Stimulated activated CD4-positive, alpha-beta T cell treated with anti-CD3 and anti-CD28 coated beads, TNF-alpha, amount 100 ng/mL, for 48 hours (primary cell): ENCODE results near the gene TNFRSF9.
A peak's percentile ranks its signal among the peaks of the same experiment; 100 is the strongest.
"Not testable (repeated sequence)": the region's sequence is repeated elsewhere in the genome, so short reads cannot be mapped to it uniquely, and the experiment has no call there.

ENCODE experiments used
- DNase-seq, 3 donors: peaks; one replicate each; pipeline ENCODE4 v3.0.0-alpha.2; 2020; ENCODE audit warnings: low read depth in 3 of 3

TNFRSF9 gene

DNA sequence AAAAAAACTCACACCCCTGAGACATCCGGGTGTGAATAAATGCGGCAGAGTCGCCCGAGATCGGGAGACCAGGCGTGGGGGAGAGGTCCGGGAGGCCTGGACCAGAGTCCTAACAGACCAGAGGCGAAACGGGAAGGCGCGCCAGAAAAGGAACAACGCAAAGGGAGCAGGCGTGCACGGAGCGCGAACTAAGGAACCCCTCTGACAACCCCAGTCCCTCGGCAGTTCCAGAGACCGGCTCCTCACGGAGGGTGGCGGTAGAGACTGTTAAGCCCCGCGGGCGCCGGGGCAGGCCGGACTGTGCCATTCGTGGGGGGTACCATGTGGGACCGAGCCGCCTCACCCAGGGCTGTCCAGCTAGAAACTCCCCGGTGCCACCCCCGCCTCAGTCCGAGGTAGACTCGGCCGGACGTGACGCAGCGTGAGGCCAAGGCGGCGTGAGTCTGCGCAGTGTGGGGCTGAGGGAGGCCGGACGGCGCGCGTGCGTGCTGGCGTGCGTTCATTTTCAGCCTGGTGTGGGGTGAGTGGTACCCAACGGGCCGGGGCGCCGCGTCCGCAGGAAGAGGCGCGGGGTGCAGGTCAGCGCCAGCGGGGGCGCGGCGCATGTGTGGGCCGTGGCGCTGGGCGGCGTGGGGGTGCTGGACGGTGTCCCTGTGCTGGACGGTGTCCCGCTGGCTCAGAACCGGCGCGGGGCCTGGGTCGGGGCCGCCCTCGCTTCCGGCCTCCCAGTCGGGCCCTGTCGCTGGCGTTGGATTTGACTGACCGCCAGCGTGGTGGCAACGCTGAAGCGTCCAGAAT is 20.8 kb upstream of the TNFRSF9 start, which contains the start of gene PARK7:
Gene PARK7 (plus strand): TSS at position 496 of the 798 bp plus-strand sequence. CDS start 1,075 bp downstream, outside the sequence.
- peak; percentile 99 to 100 (median 99) for DNase-seq

DNA sequence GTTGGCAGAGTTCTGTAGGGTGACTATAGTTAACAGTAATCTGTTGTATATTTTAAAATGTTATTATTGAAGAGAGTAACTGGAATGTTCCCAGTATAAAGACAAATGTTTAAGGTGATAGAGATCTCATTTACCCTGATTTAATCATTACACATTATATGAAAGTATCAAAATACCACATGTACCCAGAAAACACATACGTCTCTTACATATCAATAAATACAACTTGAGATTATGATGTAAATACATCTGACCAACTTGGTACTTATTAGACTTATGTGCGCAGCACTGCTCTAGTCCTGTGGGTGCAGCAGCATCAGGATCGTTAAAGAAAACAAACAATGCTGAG is 20.2 kb upstream of the TNFRSF9 start:
- DNase-seq, result no peak

DNA sequence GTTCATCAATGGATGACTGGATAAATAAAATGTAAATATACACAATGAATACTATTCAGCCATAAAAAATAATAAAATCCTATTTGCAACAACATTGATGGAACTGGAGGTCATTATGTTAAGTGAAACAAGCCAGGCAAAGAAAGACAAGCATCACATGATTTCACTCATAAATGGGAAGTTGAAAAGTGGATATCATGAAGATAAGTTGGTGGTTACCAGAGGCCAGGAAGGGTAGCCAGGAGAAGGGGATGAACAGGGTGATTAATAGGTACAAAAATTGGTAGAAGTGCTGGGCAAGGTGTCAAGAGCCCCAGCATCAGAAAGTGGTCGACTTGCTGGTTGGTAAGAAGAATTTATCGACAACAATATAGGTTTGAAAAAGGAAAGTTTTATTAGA is 19.5 kb upstream of the TNFRSF9 start:
- DNase-seq, result no peak

DNA sequence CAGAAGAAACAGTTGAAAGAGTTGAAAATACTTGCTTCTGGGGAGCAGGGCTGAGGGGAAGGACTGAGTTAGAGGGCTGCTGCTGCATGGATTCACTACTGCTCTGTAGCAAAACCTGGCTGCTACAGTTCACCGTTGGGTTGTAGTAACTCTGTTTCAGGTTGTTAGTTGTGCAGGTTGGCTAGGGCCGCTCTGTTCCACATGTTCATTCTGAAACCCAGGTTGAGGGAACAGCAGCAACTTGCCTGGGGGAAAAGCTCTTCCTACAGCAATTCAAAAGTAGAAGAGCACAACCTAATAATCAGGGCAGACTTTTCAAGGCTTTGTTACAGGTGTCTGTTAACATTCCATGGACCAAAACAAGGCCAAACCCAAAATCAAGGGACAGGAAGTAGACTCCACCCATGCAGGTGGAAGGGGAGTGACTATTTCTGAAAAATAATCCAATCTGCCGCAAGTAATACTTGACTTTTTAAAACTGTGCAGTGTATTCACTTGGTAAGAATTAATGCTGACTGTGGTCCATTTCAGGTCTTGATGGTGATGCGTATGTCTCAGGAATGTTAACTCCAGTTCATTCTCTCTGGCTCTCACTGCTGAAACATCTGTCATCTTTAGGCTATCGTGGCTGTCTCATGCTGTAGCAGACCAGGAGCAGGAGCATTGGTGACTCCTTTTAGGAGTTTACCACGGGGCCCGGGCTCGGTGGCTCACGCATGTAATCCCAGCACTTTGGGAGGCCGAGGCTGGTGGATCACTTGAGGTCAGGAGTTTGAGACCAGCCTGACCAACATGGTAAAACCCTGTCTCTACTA is 15.8 kb upstream of the TNFRSF9 start:
- no peak for DNase-seq

DNA sequence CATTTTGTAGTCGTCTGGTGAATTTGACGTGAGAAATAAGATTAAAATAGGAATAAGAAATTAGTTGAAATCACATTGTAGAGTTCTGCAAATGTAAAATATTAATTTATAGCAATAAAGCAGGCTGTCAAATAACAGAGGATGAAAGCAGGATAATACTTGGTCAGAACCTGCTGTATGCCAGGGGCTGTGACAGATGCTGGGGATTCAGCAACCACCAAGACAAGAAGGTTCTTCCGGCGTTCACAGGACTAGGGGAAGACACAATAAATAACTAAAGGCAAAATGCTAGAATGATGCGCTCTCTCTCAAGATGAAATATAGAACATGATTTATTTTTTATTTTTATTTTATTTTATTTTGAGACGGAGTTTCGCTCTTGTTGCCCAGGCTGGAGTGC is 14.0 kb upstream of the TNFRSF9 start:
- DNase-seq, result no peak

DNA sequence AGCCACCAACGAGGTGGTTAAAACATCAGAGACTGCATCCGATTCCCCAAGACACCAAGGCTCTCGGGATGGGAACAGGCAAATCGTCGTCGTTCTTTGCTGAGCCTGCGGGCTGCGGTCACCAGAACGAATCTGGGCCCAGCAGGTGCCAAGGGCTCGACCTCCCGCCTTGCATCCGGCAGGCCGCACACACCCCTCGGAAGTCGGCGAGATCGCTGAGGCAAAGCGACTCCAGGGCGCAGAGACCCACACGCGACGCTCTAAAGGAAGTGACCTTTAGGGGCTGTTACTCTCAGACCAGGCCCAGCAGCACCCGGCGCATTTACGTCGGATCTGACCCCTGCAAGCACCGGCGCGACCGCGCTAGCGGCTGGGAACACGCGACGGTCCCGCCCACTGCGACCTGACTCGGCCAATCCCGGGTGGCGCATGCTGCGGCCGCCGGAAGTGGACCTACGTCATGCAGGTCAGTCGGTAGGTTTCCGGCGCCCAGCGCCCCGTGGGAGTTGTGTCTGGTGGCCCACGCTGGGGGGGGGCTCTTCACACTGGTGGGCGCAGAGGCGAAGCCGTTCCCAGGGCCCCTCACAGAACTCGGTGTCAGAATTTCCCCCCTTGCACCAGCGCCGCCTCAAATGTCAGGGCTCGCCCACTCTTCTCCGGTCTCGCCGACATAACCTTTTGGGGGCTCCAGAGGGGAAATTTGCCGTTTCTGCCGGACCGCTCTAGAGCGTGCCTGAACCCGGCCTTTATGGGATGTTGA is 13.4 kb upstream of the TNFRSF9 start:
- DNase-seq, result peak; percentile 69 to 78 (median 71)

DNA sequence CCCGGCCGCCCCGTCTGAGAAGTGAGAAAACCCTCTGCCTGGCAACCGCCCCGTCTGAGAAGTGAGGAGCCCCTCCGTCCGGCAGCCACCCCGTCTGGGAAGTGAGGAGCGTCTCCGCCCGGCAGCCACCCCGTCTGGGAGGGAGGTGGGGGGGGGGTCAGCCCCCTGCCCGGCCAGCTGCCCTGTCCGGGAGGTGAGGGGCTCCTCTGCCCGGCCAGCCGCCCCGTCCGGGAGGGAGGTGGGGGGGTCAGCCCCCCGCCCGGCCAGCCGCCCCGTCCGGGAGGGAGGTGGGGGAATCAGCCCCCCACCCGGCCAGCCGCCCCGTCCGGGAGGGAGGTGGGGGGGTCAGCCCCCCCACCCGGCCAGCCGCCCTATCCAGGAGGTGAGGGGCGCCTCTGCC is 12.2 kb upstream of the TNFRSF9 start:
- not testable (repeated sequence) for DNase-seq

DNA sequence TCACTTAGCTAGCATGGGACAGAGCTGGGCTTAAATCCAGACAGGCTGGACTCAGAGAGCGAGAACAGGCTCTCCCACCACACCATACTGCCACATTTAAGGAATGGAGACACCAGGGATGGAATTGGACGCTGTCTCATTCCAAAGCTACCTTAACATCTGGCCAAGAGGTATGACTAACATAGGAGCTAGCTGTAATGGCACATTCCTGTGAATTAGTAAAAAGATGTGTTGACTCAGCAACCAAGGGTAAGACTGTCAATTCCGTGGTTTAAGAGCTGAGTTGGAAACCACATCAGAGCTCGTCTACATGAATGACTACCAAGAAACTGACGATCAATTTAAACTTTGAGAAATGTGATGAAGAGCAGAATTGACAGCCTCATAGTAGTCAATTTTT is 8.3 kb upstream of the TNFRSF9 start:
- no peak for DNase-seq

DNA sequence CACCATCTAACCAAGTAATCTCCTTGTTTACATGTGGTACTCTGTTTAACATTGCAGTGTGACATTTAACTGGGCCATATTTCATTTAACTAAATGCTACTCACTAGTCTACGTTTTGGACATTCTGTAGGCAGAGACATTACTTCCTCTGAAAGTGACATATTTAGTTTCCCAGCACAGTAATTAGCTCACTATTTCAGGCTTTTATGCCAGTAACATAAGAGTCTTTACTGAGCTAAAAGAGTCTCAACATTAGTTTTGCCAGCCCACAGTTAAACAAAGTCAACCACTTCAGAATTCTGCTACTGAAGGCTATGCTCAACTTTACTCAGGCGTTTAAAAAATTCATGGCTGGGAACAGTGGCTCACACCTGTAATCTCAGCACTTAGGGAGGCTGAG is 2.6 kb upstream of the TNFRSF9 start:
- no peak for DNase-seq

DNA sequence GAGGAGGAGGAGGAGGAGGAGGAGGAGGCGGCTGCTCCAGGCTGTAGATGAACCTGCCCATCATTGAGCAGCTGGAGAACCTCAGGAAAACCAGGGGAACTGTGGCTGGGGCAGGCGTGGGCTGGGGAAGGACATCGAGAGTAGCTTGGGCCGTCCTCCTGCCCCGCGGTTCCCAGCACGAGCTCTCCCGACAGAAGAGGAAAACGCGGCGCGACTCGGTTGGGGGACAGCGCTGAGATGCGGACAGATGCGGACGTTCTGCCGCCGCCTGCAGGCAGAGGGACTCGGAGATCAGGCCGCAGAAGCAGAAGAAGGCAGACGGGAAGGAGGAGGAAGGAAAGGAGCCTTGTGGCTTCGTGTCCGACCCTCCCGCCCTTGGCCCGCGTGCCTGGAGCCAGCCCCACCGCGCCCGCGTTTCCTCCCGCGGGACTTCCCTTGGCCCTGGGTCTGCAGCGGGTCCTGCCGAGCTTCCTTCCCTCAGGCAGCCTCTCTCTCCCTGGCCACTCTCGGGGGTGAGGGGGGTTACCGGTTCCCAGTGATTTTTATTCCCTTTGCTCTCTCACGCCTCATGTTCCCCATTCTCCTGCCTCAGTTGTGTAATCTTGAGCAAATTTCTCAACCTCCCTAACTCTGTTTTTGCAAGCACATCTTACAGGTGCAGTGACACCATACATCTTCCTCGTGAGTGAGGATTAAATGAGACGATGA is 1.7 kb upstream of the TNFRSF9 start:
- DNase-seq, result no peak

DNA sequence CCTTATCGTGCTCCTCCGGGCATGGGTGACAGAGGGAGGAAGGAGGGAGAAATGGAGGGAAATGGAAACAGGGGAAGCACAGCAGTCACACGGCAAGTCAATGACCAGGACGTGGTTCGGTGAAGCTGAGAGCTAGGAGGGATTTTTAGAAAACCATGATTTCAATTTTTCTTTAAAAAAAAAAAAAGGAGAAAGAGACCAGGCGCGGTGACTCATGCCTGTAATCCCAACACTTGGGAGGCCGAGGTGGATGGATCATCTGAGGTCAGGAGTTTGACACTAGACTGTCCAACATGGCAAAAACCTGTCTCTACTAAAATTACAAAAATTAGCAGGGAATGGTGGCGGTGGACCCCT is 776 bp upstream of the TNFRSF9 start:
- no peak for DNase-seq

DNA sequence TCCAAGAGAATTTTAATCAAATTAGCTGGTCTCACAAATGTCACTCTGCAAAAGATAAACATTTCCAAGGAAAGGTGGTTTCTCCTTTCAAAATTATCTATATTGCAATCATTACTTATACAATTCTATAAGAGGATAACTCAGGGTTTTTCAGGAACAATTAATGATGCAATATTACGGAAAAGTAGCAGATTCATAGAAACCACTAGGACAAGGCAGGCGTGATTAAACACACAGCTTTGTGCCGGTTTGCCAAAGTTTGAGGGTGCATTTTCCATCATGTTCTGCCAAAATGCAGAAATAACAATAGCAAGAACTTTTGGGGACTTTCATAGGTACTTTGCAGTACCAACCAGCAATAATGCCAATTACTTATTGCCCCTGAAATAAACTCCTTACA is 605 bp downstream of the TNFRSF9 start:
- no peak for DNase-seq

DNA sequence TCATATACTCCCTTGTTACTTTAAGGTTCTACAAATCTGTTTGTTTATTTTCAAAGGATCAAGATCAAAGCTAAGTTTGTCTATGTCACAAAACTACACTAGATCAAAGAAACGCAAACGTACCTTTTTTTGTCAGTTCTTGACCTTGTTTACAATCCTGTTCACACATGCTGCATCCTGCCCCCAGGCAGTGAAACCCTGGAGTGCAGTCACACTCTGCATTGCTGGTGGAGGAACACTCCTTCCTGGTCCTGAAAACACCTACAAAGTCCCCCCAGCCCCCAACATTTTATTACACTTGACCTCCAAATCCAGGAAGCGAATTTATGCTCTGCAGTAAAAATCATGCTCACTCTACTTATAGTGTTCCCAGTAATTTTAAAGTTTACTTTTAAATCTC is 2.6 kb downstream of the TNFRSF9 start:
- no peak for DNase-seq

DNA sequence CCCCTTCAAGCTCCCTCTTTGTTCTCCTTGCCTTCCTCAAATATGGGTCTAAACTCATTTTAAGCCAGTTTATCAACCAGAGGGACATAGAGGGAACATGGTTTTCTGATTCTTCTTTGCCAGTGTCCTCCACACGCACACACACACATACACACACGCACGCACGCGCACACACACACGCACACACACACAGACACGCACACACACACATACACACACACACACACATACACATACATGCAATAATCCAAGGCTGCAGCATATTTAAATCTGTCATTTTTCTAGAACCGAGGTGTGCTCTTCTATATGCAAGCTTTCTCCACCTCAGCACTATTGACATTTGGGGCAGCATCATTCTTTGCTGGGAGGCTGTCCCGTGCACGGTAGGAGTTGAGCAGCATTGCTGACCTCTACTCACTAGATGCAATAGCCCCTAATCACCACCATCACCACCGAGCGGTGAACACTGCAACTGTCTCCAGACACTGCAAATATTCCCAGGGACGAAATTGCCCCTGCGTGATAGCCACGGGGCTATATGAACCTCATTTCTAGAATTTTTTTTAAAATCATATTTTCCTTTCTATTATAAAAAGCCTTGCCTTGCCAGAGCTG is 8.0 kb downstream of the TNFRSF9 start:
- DNase-seq, result no peak

DNA sequence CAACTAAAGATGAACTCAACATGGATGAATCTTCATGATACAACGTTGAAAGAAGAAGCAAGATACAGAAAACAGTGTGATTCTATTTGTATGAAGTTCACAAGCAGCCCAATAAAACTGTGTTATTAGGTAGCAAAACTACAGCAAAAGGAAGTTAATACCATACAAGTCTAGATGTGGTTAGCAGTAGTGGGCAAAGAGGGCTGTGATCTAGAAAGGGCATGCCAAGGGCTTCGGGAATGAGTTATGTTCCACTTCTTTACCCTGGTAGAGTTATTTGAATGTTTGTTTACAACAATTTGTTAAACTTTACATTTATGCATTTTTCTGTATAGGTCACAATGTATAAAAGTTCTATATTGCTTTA is 9.2 kb downstream of the TNFRSF9 start:
- DNase-seq, result no peak

DNA sequence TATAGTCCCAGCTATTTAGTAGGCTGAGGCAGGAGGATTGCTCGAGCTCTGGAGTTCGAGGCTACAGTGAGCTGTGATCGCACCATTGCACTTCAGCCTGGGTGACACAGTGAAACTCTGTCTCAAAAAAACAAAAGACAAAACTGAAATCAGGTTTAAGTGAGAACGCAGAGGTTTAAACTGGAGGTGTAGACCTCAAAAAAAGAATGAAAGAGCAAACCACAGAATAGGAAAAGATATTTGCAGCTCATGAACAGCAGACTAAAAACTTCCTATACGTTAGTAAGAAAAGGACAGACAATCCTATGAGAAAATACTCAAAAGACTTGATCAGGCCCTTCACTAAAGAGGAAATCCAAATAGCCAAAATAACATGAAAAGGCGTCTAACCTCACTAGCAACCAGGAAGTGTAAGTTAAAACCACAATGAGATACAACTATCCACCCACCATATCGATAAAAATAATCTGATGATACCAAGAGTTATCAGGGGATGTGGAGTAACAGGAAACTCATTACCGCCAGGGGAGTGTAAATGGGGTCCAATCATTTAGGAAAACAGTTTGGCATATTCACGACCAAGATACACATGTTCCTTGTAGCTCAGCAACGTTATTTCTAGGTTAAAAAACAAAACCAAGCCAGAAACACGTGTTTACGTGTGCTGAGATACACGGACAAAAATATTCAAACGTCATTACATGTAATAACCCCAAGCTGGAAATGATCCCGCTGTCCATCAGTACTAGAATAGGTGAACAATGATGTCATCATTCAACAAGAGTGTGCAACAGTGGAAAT is 9.8 kb downstream of the TNFRSF9 start:
- DNase-seq, result no peak

DNA sequence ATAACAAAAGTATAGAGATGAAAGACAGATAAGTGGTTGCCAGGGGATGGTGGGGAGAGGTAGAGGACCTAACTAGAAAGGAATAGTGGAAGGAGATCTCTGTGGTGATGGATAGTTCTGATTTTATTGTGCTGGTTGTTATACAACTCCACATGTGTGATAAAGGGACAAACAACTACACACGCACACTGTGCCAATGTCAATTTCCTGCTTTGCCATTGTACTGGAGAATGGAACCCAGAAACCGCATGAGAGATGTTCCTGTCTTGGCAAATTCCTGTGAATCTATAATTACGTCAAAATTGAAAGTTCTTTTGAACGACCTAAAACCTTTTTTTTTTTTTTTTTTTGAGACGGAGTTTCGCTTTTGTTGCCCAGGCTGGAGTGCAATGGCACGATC is 11.0 kb downstream of the TNFRSF9 start:
- DNase-seq, result no peak

DNA sequence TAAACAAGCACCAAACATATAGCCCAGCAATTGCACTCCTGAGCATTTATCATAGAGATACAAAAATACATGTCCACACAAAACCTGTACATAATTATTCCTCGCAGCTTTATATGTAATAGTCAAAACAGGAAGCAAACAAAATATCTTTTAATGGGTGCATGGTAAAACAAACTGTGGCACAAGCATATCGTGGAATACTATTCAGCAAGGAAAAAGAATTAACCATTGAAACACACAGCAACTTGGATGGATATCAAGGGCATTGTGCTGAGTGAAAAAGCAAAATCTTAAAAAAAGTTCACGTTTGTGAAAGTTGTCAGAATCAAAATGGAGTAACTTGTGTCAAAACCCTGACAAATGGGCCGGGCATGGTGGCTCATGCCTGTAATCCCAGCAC is 12.4 kb downstream of the TNFRSF9 start:
- DNase-seq, result no peak

DNA sequence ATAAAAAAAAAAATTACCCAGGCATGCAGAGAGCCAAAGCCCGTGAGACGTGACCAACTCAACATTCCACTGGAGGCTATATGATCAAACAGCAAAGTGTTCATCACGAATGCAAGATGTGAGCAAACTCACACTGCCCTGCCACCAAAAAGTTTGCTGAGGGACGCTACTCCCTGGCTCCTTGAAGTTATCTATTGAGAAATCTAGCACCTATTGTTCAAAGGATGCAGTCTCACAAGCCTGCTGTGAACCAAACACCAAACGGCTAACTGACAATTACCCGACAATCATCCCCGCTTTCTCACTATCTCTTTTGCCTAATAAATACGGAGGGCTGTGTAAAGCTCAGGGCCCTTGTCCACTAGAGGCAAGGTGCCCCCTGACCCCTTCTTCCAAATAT is 13.6 kb downstream of the TNFRSF9 start:
- DNase-seq, result not testable (repeated sequence)

DNA sequence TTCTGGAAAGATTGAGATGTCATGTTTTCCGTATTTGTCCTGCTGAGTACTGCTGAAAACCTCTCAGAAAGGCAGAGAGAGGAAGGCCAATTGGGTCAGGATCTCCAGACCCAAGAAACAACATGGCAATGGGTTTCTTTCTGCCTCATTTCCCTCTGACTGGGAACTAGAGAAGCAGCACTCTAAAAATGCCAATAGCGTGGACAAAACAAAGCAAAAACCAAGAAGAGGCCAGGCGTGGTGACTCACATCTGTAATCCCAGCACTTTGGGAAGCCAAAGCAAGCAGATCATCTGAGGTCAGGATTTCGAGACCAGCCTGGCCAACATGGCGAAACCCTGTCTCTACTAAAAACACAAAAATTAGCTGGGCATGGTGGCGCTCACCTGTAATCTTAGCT is 18.3 kb downstream of the TNFRSF9 start:
- no peak for DNase-seq

DNA sequence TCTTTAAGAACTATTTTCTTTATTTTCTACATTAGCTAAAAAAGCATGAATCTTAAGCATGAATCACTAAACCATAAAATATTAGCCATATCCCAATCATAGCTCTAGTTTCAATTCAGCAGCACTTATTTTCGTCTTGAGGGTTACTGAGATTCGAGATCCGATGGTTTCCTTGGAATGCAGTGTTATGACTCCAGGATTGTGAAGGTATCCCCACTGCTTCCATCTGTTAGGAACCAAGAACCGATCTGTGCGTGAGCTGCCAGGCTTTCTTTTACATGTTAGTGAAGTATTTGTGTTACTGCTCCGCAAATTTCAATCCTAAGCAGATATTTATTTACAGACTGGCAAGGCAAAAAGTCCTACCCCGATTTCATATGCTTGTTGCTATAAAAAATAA is 18.8 kb downstream of the TNFRSF9 start:
- DNase-seq, result no peak
